Large intestine (tissue), 3 donors: ENCODE results near the gene LRRFIP1. TPM values are rescaled to one million over a fixed set of nuclear protein-coding genes. Genes with fewer than 3 reads are reported as not detected.
"Not testable (repeated sequence)": the region's sequence is repeated elsewhere in the genome, so short reads cannot be mapped to it uniquely, and the experiment has no call there.

Source experiments
- DNase-seq, 2 donors: peaks; one replicate each; pipeline versions ENCODE4 v3.0.0 to v3.0.0-alpha.2; 2013
- H3K27ac ChIP-seq: one replicate; pipeline ENCODE4 v1.5.1; 2013; ENCODE audit warnings: low read length
- H3K27me3 ChIP-seq: 2 replicates; pipeline ENCODE4 v1.6.1; 2013; ENCODE audit warnings: low read length; ENCODE audit not compliant: control insufficient read depth, insufficient read depth
- H3K36me3 ChIP-seq: 2 replicates; pipeline ENCODE4 v1.6.1; 2013; ENCODE audit warnings: low read length; ENCODE audit not compliant: control insufficient read depth, insufficient read depth
- H3K4me1 ChIP-seq: one replicate; pipeline ENCODE4 v1.6.1; 2013; ENCODE audit warnings: low read length; ENCODE audit not compliant: control insufficient read depth, insufficient read depth
- H3K4me3 ChIP-seq: one replicate; pipeline ENCODE4 v1.5.1; 2013; ENCODE audit warnings: low read length
- H3K9me3 ChIP-seq: one replicate; pipeline ENCODE4 v1.6.1; 2013; ENCODE audit warnings: mild to moderate bottlenecking, low read depth, low read length, moderate library complexity; ENCODE audit not compliant: control insufficient read depth
- WGBS: methylation state at CpG from one replicate; pipeline ENCODE4 v1.1.5; 2013; ENCODE audit warnings: low lambda C conversion rate; ENCODE audit not compliant: insufficient coverage; 5-methylcytosine and 5-hydroxymethylcytosine counted together
- polyA plus RNA-seq: library from polyadenylated mRNA; unstranded; fragments of 120-200 nt; gene quantifications from one replicate; pipeline ENCODE4 v1.2.1, GENCODE V29; 2013

LRRFIP1 gene
- polyA plus RNA-seq, 1 donor = 65.4 TPM

- H3K36me3 ChIP-seq = peaks cover 53% of the 10 kb centered on the region
- H3K27me3 ChIP-seq, H3K27ac ChIP-seq, H3K9me3 ChIP-seq, DNase-seq, H3K4me1 ChIP-seq, H3K4me3 ChIP-seq: not testable (repeated sequence)
- 100% methylated on average over 1 of the region's 9 CpGs for WGBS
Measured at GRCh38 chr2:237762291-237763182, 135.2 kb downstream of the LRRFIP1 start.

- H3K4me3 ChIP-seq = no peak overlapping the region
- no peaks in the 10 kb centered on the region for H3K9me3 ChIP-seq
- DNase-seq = no peak
- H3K27ac ChIP-seq = no peak overlapping the region
- H3K4me1 ChIP-seq = no peaks in the 10 kb centered on the region
- H3K36me3 ChIP-seq = peaks cover 44% of the 10 kb centered on the region
- H3K27me3 ChIP-seq = no peaks in the 10 kb centered on the region
- WGBS = 90% methylated on average over 5 of the region's 10 CpGs
Measured at GRCh38 chr2:237763812-237764211, 136.4 kb downstream of the LRRFIP1 start.

- not testable (repeated sequence) for H3K9me3 ChIP-seq, H3K27ac ChIP-seq, H3K4me3 ChIP-seq, DNase-seq, H3K27me3 ChIP-seq, H3K4me1 ChIP-seq
- H3K36me3 ChIP-seq = peaks cover 42% of the 10 kb centered on the region
- whole genome bisulfite sequencing = no CpG with 5 or more reads among the region's 6 CpGs
Measured at GRCh38 chr2:237765122-237765521, 137.7 kb downstream of the LRRFIP1 start.

- Histone ChIP-seq H3K36me3 (peaks cover 39% of the 10 kb centered on the region), H3K27ac (no peak overlapping the region), H3K4me1 (no peaks in the 10 kb centered on the region), H3K9me3 (no peaks in the 10 kb centered on the region), H3K4me3 (no peak overlapping the region), H3K27me3 (no peaks in the 10 kb centered on the region)
- 100% methylated on average over 1 of the region's 8 CpGs for WGBS
- DNase-seq = no peak
Measured at GRCh38 chr2:237765875-237766274, 138.5 kb downstream of the LRRFIP1 start.

- H3K4me3 ChIP-seq = no peak overlapping the region
- no peaks in the 10 kb centered on the region for H3K4me1 ChIP-seq
- no peaks in the 10 kb centered on the region for H3K9me3 ChIP-seq
- no peak for DNase-seq
- no CpG with 5 or more reads among the region's 2 CpGs for WGBS
- peaks cover 36% of the 10 kb centered on the region for H3K36me3 ChIP-seq
- H3K27me3 ChIP-seq = no peaks in the 10 kb centered on the region
- H3K27ac ChIP-seq = no peak overlapping the region
Measured at GRCh38 chr2:237766340-237766739, 139.0 kb downstream of the LRRFIP1 start.

- peaks cover 46% of the 10 kb centered on the region for H3K36me3 ChIP-seq
- no peak overlapping the region for H3K27ac ChIP-seq
- H3K4me3 ChIP-seq = no peak overlapping the region
- 100% methylated on average over 1 of the region's 3 CpGs for WGBS
- H3K4me1 ChIP-seq = no peaks in the 10 kb centered on the region
- no peaks in the 10 kb centered on the region for H3K27me3 ChIP-seq
- no peaks in the 10 kb centered on the region for H3K9me3 ChIP-seq
- DNase-seq = no peak
Measured at GRCh38 chr2:237772513-237772912, 145.1 kb downstream of the LRRFIP1 start.

- no peak for DNase-seq
- Histone ChIP-seq H3K4me3 (no peak overlapping the region), H3K27me3 (no peaks in the 10 kb centered on the region), H3K9me3 (no peaks in the 10 kb centered on the region), H3K27ac (no peak overlapping the region), H3K4me1 (no peaks in the 10 kb centered on the region), H3K36me3 (peaks cover 52% of the 10 kb centered on the region)
- whole genome bisulfite sequencing = no CpG with 5 or more reads among the region's 15 CpGs
Measured at GRCh38 chr2:237773826-237774225, 146.4 kb downstream of the LRRFIP1 start.

GRCh38 chr2:237774811-237775553, 147.6 kb downstream of the LRRFIP1 start:
- no peaks in the 10 kb centered on the region for H3K27me3 ChIP-seq
- DNase-seq = peak; percentile 21 to 34
- WGBS = 91% methylated on average over 3 of the region's 13 CpGs
- H3K9me3 ChIP-seq = no peaks in the 10 kb centered on the region
- H3K4me3 ChIP-seq = no peak overlapping the region
- H3K4me1 ChIP-seq = no peaks in the 10 kb centered on the region
- peaks cover 60% of the 10 kb centered on the region for H3K36me3 ChIP-seq
- no peak overlapping the region for H3K27ac ChIP-seq

GRCh38 chr2:237779521-237779920, 152.1 kb downstream of the LRRFIP1 start:
- peaks cover 57% of the 10 kb centered on the region for H3K36me3 ChIP-seq
- WGBS = no CpG with 5 or more reads among the region's 14 CpGs

GRCh38 chr2:237782181-237782580, 154.8 kb downstream of the LRRFIP1 start:
- H3K9me3 ChIP-seq = peaks cover 5% of the 10 kb centered on the region
- no peak overlapping the region for H3K27ac ChIP-seq
- H3K4me3 ChIP-seq = no peak overlapping the region
- H3K36me3 ChIP-seq = peaks cover 38% of the 10 kb centered on the region
- no CpG with 5 or more reads among the region's 7 CpGs for WGBS
- H3K27me3 ChIP-seq = no peaks in the 10 kb centered on the region
- H3K4me1 ChIP-seq = no peaks in the 10 kb centered on the region
- no peak for DNase-seq

More at GRCh38 chr2:237779521-237779920, 152.1 kb downstream of the LRRFIP1 start:
- no peaks in the 10 kb centered on the region for H3K9me3 ChIP-seq
- no peak overlapping the region for H3K4me3 ChIP-seq
- H3K4me1 ChIP-seq = no peaks in the 10 kb centered on the region
- DNase-seq = no peak
- H3K27me3 ChIP-seq = no peaks in the 10 kb centered on the region
- no peak overlapping the region for H3K27ac ChIP-seq
